Activated T-cell treated with anti-CD3 and anti-CD28 coated beads, Interleukin-2, amount 50 U/mL, for 1 hour (primary cell): Measurements from ENCODE around the gene ETFRF1.

Experiments
- DNase-seq: peaks from one replicate; pipeline ENCODE4 v3.0.0-alpha.2; 2020

Gene ETFRF1

GRCh38 chr12:25195056-25195971, at the start of gene ETFRF1, which contains the start of gene DNAI7:
Gene ETFRF1 (plus strand): TSS chr12:25195237. CDS start chr12:25203957, 8,720 bp downstream.
Gene DNAI7 (minus strand): TSS chr12:25195160. CDS start chr12:25195078, 82 bp downstream.
- peak; percentile 95 for DNase-seq

- DNase-seq = no peak
Measured at GRCh38 chr12:25146686-25147085, 48.4 kb upstream of the ETFRF1 start.

GRCh38 chr12:25151476-25151875, 43.6 kb upstream of the ETFRF1 start:
- DNase-seq = no peak

GRCh38 chr12:25152055-25152454, 43.0 kb upstream of the ETFRF1 start:
- no peak for DNase-seq

- no peak for DNase-seq
Measured at GRCh38 chr12:25155022-25155576, 39.9 kb upstream of the ETFRF1 start.

- no peak for DNase-seq
Measured at GRCh38 chr12:25156061-25156460, 39.0 kb upstream of the ETFRF1 start.

GRCh38 chr12:25162866-25163265, 32.2 kb upstream of the ETFRF1 start:
- DNase-seq = no peak

- DNase-seq = no peak
Measured at GRCh38 chr12:25182765-25183164, 12.3 kb upstream of the ETFRF1 start.

- DNase-seq = no peak
Measured at GRCh38 chr12:25184132-25184531, 10.9 kb upstream of the ETFRF1 start.

GRCh38 chr12:25186038-25186787, 8.8 kb upstream of the ETFRF1 start:
- no peak for DNase-seq

- no peak for DNase-seq
Measured at GRCh38 chr12:25186788-25187402, 8.1 kb upstream of the ETFRF1 start.

- no peak for DNase-seq
Measured at GRCh38 chr12:25187781-25188180, 7.3 kb upstream of the ETFRF1 start.

- DNase-seq = no peak
Measured at GRCh38 chr12:25189656-25190055, 5.4 kb upstream of the ETFRF1 start.

- no peak for DNase-seq
Measured at GRCh38 chr12:25190793-25191192, 4.2 kb upstream of the ETFRF1 start.

GRCh38 chr12:25194214-25194613, 823 bp upstream of the ETFRF1 start:
- no peak for DNase-seq

GRCh38 chr12:25194722-25195055, 348 bp upstream of the ETFRF1 start:
- no peak for DNase-seq

GRCh38 chr12:25197608-25198007, 2.6 kb downstream of the ETFRF1 start:
- no peak for DNase-seq

- DNase-seq = no peak
Measured at GRCh38 chr12:25200703-25201102, 5.7 kb downstream of the ETFRF1 start.

- no peak for DNase-seq
Measured at GRCh38 chr12:25202137-25202536, 7.1 kb downstream of the ETFRF1 start.

GRCh38 chr12:25207411-25207810, 12.4 kb downstream of the ETFRF1 start:
- no peak for DNase-seq

- DNase-seq = no peak
Measured at GRCh38 chr12:25207846-25208245, 12.8 kb downstream of the ETFRF1 start.

GRCh38 chr12:25208554-25208953, 13.5 kb downstream of the ETFRF1 start:
- no peak for DNase-seq

GRCh38 chr12:25213338-25213737, 18.3 kb downstream of the ETFRF1 start:
- DNase-seq = no peak
